Measurements from ENCODE around the gene GNPTG.

The GNPTG gene

GRCh38 chr16:1347286-1347855 is 4.4 kb upstream of the GNPTG start:
- Mint-ChIP-seq H3K27me3 (no peaks in the 10 kb centered on the region), H3K9me3 (no peaks in the 10 kb centered on the region), H3K36me3 (no peaks in the 10 kb centered on the region), H3K27ac (no peak overlapping the region), H3K4me3 (no peak overlapping the region), H3K4me1 (peaks cover 20% of the 10 kb centered on the region)

GRCh38 chr16:1347962-1348361 is 3.8 kb upstream of the GNPTG start:
- no peaks in the 10 kb centered on the region for H3K36me3 Mint-ChIP-seq
- H3K27me3 Mint-ChIP-seq: no peaks in the 10 kb centered on the region
- no peak overlapping the region for H3K27ac Mint-ChIP-seq
- no peak overlapping the region for H3K4me3 Mint-ChIP-seq
- H3K4me1 Mint-ChIP-seq: peaks cover 18% of the 10 kb centered on the region
- H3K9me3 Mint-ChIP-seq: no peaks in the 10 kb centered on the region

GRCh38 chr16:1348441-1348840 is 3.3 kb upstream of the GNPTG start:
- peaks cover 18% of the 10 kb centered on the region for H3K4me1 Mint-ChIP-seq
- no peak overlapping the region for H3K27ac Mint-ChIP-seq
- no peaks in the 10 kb centered on the region for H3K9me3 Mint-ChIP-seq
- no peaks in the 10 kb centered on the region for H3K27me3 Mint-ChIP-seq
- H3K4me3 Mint-ChIP-seq: no peak overlapping the region
- no peaks in the 10 kb centered on the region for H3K36me3 Mint-ChIP-seq

GRCh38 chr16:1348926-1349325 is 2.8 kb upstream of the GNPTG start:
- Mint-ChIP-seq H3K4me3 (no peak overlapping the region), H3K27ac (no peak overlapping the region), H3K36me3 (no peaks in the 10 kb centered on the region), H3K9me3 (no peaks in the 10 kb centered on the region), H3K27me3 (no peaks in the 10 kb centered on the region), H3K4me1 (peaks cover 23% of the 10 kb centered on the region)

- Mint-ChIP-seq H3K27me3 (no peaks in the 10 kb centered on the region), H3K4me1 (peaks cover 23% of the 10 kb centered on the region), H3K9me3 (no peaks in the 10 kb centered on the region), H3K36me3 (no peaks in the 10 kb centered on the region), H3K27ac (no peak overlapping the region), H3K4me3 (no peak overlapping the region)
Measured at GRCh38 chr16:1349351-1349750, 2.4 kb upstream of the GNPTG start.

- no peaks in the 10 kb centered on the region for H3K27me3 Mint-ChIP-seq
- no peak overlapping the region for H3K27ac Mint-ChIP-seq
Measured at GRCh38 chr16:1349951-1350350, 1.8 kb upstream of the GNPTG start.

GRCh38 chr16:1350691-1351090 is 1.0 kb upstream of the GNPTG start:
- Mint-ChIP-seq H3K4me1 (peaks cover 28% of the 10 kb centered on the region), H3K27ac (peak overlapping the region; percentile 51), H3K36me3 (no peaks in the 10 kb centered on the region), H3K9me3 (no peaks in the 10 kb centered on the region), H3K4me3 (peak overlapping the region; percentile 84), H3K27me3 (no peaks in the 10 kb centered on the region)

More at GRCh38 chr16:1349951-1350350, 1.8 kb upstream of the GNPTG start:
- Mint-ChIP-seq H3K4me1 (peaks cover 24% of the 10 kb centered on the region), H3K36me3 (no peaks in the 10 kb centered on the region), H3K4me3 (peak overlapping the region; percentile 84), H3K9me3 (no peaks in the 10 kb centered on the region)

- Mint-ChIP-seq H3K4me1 (peaks cover 28% of the 10 kb centered on the region), H3K36me3 (no peaks in the 10 kb centered on the region), H3K9me3 (no peaks in the 10 kb centered on the region), H3K4me3 (peak overlapping the region; percentile 84), H3K27me3 (no peaks in the 10 kb centered on the region), H3K27ac (peak overlapping the region; percentile 80)
Measured at GRCh38 chr16:1351215-1351581, 533 bp upstream of the GNPTG start.

- Mint-ChIP-seq H3K27ac (peak overlapping the region; percentile 2), H3K9me3 (no peaks in the 10 kb centered on the region), H3K4me3 (no peak overlapping the region), H3K36me3 (no peaks in the 10 kb centered on the region), H3K27me3 (no peaks in the 10 kb centered on the region), H3K4me1 (peaks cover 28% of the 10 kb centered on the region)
Measured at GRCh38 chr16:1354815-1355540, 3.2 kb downstream of the GNPTG start.

- Mint-ChIP-seq H3K36me3 (no peaks in the 10 kb centered on the region), H3K27ac (peak overlapping the region; percentile 59), H3K9me3 (no peaks in the 10 kb centered on the region), H3K27me3 (no peaks in the 10 kb centered on the region), H3K4me1 (peaks cover 22% of the 10 kb centered on the region), H3K4me3 (no peak overlapping the region)
Measured at GRCh38 chr16:1355591-1355990, 3.9 kb downstream of the GNPTG start.

- Mint-ChIP-seq H3K27ac (no peak overlapping the region), H3K9me3 (no peaks in the 10 kb centered on the region), H3K4me1 (peaks cover 21% of the 10 kb centered on the region), H3K27me3 (no peaks in the 10 kb centered on the region), H3K36me3 (no peaks in the 10 kb centered on the region), H3K4me3 (no peak overlapping the region)
Measured at GRCh38 chr16:1356061-1356900, 4.5 kb downstream of the GNPTG start.

- Mint-ChIP-seq H3K9me3 (no peaks in the 10 kb centered on the region), H3K27ac (no peak overlapping the region), H3K27me3 (no peaks in the 10 kb centered on the region), H3K36me3 (no peaks in the 10 kb centered on the region), H3K4me3 (no peak overlapping the region), H3K4me1 (peaks cover 14% of the 10 kb centered on the region)
Measured at GRCh38 chr16:1357906-1358566, 6.3 kb downstream of the GNPTG start.

GRCh38 chr16:1361685-1362360 is 10.1 kb downstream of the GNPTG start:
- Mint-ChIP-seq H3K4me1 (no peaks in the 10 kb centered on the region), H3K9me3 (no peaks in the 10 kb centered on the region)

GRCh38 chr16:1362807-1363206 is 11.1 kb downstream of the GNPTG start:
- peaks cover 2% of the 10 kb centered on the region for H3K36me3 Mint-ChIP-seq
- H3K4me1 Mint-ChIP-seq: no peaks in the 10 kb centered on the region
- H3K9me3 Mint-ChIP-seq: no peaks in the 10 kb centered on the region
- no peaks in the 10 kb centered on the region for H3K27me3 Mint-ChIP-seq
- no peak overlapping the region for H3K4me3 Mint-ChIP-seq
- H3K27ac Mint-ChIP-seq: no peak overlapping the region

More at GRCh38 chr16:1361685-1362360, 10.1 kb downstream of the GNPTG start:
- Mint-ChIP-seq H3K4me3 (no peak overlapping the region), H3K27ac (no peak overlapping the region), H3K27me3 (no peaks in the 10 kb centered on the region), H3K36me3 (peaks cover 2% of the 10 kb centered on the region)

- H3K36me3 Mint-ChIP-seq: peaks cover 2% of the 10 kb centered on the region
- no peak overlapping the region for H3K4me3 Mint-ChIP-seq
- H3K9me3 Mint-ChIP-seq: no peaks in the 10 kb centered on the region
Measured at GRCh38 chr16:1363501-1364041, 11.8 kb downstream of the GNPTG start.

More at GRCh38 chr16:1363501-1364041, 11.8 kb downstream of the GNPTG start:
- no peak overlapping the region for H3K27ac Mint-ChIP-seq
- no peaks in the 10 kb centered on the region for H3K4me1 Mint-ChIP-seq
- H3K27me3 Mint-ChIP-seq: no peaks in the 10 kb centered on the region
